Stimulated activated CD4-positive, alpha-beta T cell treated with anti-CD3 and anti-CD28 coated beads, Interleukin-1b, Interleukin-23, amount 100 ng/mL, for 1 hour (primary cell): ENCODE data around the gene RWDD3.

Experiments
- DNase-seq, 2 donors: peaks; one replicate each; pipeline ENCODE4 v3.0.0-alpha.2; 2020; ENCODE audit warnings: low read depth in 2 of 2

RWDD3 gene

GRCh38 chr1:95230256-95230655, 3.8 kb upstream of the RWDD3 start:
- no peak for DNase-seq

DNA sequence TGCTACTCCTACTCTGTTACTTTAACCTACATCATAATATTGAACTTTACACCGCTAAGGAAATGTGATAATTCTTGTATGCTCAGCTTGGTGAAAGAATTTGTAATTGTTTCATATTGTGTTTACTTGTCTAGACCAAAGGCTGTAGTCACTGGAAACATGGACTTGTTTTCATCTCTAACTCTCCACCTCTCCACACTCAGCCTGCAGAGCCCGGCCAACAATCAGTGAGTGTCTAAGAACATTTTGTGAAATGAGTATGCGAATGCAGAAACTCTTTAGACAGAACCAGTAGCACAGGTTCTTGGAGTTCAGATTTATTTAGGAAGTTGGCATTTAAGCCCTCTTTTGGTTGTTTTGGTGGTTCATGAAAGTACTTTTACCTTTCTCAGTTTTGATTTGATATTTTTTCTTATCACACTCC, 3.2 kb upstream of the RWDD3 start:
- no peak for DNase-seq

DNA sequence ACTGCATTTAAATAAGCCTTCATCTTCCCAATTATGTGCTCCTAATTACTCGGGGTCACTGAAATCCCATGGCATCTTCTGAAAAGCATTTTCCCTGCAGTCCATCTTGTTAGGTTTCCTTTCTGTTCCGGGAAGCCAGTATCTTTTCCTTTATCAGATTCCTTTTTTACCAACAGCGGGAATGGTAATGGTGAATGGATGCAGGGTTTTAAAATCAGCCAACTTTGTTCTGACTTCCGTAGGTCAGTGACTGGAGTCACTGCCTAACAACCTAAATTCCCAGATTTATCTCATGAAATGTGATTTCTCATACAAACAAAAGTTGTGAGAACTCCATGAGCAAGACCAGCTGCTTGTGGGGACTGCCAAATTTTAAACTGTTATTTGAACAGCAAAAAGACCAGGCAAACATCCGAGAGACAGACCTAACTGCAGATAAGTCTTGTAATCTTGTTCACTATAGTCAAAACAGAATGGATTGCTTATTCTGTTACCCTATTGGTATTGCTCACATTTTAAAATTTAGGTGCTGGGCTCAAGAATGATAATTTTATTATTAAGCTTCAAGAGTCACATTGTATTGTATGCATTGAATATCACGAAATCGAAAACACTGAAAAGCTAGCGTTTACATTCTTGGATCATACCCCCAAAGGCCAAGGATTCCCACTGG, 1.2 kb upstream of the RWDD3 start:
- no peak for DNase-seq

GRCh38 chr1:95233319-95233736, 682 bp upstream of the RWDD3 start:
- DNase-seq: peak in 1 of 2 donors; percentile 2

- no peak for DNase-seq
Measured at GRCh38 chr1:95236784-95237575, 3.0 kb downstream of the RWDD3 start.

- DNase-seq: no peak
Measured at GRCh38 chr1:95237981-95238703, 4.1 kb downstream of the RWDD3 start.

DNA sequence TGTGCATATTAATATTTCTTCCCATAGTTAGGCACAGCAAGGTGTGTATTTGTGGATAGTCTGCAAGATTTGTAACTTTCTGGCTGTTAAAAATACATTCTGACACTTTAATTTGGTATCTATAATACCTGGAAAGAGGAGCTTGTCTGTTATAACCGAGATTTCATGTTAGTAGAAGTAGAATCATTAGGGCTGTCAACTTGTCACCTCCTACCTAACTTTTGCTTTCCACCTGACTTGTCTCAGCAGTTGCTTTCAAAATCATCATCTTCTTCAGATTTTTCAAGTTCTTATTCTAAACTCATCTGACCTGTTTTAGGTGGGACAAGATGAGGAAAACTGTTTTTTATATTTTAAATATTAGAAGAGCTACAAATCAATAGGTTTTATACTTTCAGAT, 11.0 kb downstream of the RWDD3 start:
- DNase-seq: no peak

DNA sequence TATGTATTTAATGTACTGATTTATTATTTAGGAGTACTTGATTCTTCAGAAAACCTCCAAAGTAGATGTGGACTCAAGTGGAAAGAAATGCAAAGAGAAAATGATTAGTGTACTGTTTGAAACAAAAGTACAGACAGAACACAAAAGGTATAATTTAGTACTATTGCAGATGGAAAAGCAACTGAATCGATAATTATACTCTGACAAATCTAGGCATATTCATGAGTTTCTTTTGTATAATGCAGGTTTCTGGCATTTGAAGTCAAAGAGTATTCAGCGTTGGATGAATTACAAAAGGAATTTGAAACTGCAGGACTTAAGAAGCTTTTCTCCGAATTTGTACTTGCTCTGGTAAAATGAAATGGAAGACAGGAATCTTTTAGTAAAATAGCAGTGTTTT, 12.5 kb downstream of the RWDD3 start:
- DNase-seq: no peak

DNA sequence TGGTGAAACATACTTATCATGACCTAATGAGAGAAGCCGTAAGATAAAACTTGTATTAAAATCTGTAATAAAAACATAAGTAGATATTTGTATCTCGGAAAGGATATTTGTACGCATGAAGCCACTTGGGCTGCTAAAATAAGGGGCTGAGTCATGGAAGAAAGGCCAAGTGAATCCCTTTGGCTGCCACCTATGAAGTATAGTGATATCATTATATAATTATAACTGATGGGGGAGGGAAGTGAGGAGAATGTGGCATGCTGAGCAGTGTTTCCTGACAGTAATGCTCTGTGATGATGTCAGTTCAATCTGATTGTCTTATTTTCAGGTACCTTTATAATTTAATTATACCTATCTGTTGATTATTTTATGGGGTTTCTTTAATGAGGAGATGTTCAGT, 13.6 kb downstream of the RWDD3 start:
- DNase-seq: no peak

- no peak for DNase-seq
Measured at GRCh38 chr1:95249916-95250315, 15.9 kb downstream of the RWDD3 start.

- DNase-seq: no peak
Measured at GRCh38 chr1:95252422-95252821, 18.4 kb downstream of the RWDD3 start.

DNA sequence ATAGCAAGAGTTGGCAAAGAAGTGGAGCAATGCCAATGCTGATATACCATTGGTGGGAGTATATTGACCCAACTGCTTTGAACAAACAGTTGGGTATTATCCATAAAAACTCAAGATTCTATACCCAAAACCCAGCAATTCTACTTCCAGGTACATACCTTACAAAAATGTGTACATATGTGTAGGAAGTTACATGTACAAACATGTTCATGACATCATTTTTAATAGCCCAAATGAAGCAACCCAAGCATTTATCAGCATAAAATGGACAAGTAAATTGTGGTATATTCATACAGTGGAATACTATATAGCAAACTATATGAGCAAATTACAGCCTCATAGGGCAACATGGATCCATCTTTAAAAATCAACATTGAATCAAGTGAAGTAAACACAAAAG, 20.9 kb downstream of the RWDD3 start:
- no peak for DNase-seq

DNA sequence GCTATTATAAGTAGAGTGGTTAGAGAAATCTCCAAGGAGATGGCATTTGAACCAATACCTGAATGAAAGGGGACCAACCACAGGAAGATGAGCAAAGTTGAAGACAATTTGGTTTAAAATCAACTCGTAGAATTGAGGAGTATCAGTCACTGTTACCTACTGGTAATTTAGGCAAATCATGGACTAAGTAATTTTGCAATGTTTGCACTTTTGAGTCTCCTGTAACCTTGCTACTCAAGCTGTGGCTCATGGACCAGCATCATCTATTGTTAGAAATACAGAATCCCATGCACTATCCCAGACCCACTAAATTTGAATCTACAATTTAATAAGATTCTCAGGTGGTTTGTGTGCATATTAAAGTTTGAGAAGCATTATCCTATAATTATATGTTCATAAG, 21.8 kb downstream of the RWDD3 start:
- DNase-seq: no peak

GRCh38 chr1:95257758-95258157, 23.7 kb downstream of the RWDD3 start:
- DNase-seq: no peak

DNA sequence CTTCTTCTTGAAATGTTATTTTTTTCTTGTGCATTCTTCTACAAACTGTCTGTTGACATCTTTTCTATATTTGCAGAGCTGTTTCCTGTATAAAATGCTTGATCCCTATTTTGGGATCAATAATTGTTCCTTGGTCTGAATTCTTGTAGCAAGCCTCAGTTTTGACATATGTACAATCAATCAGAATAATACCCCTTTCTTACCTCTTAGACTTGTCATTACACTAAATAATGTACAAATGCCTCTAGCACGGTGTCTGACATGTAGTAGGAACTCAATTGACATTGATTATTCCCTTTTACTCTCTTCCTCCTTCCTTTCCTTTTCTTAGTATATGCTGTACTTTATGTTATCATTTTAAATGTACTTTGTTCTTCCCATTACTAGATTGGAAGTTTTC, 25.2 kb downstream of the RWDD3 start:
- DNase-seq: no peak

DNA sequence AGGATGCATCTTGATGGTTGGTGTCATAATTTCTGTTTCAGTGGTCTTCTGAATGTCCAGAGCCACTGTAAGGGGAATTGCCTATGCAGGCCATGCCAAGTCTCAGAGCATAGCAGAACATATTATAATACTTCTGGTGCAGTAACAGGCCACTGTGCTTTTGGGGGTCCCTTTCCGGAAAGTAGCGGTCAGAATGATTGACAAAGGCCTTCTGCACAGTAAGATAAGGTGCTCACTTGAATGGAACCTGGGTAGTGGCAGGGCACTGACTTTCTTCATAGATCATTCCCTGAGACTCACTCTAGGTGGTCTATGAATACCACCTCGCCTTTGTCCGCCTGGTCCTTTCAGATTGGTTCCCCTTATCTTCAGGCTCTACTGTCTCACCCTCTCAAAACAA, 28.9 kb downstream of the RWDD3 start:
- DNase-seq: no peak

GRCh38 chr1:95263450-95263849, 29.4 kb downstream of the RWDD3 start:
- no peak for DNase-seq

DNA sequence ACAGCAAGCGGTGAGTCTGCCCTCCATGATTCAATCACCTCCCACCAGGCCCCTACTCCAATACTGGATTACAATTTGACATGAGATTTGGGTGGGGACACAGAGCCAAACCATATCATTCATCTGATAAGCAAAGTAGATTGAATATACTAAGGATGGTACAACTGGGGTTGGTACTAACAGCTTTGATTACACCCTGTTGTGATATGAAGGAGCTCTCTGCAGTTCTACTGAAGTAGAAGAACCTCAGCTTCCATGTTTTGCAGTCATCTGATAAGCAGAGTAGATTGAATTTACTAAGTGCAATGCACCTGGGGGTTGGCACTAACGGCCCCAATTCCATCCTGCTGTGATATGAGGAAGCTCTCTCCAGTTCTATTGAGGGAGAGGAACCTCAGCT, 31.1 kb downstream of the RWDD3 start:
- DNase-seq: no peak

DNA sequence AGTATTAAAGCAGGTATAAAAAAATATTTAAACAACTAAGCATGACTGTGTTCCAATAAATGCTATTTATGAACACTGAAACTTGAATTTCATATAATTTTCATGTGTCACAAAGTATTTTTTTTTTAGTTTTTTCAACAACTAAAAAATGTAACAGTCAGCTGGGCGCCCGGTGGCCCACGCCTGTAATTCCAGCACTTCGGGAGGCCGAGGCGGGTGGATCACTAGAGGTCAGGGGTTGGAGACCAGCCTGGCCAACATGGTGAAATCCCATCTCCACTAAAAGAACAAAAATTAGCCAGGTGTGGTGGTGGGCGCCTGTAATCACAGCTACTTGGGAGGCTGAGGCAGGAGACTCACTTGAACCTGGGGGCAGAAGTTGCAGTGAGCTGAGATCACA, 42.4 kb downstream of the RWDD3 start:
- no peak for DNase-seq

DNA sequence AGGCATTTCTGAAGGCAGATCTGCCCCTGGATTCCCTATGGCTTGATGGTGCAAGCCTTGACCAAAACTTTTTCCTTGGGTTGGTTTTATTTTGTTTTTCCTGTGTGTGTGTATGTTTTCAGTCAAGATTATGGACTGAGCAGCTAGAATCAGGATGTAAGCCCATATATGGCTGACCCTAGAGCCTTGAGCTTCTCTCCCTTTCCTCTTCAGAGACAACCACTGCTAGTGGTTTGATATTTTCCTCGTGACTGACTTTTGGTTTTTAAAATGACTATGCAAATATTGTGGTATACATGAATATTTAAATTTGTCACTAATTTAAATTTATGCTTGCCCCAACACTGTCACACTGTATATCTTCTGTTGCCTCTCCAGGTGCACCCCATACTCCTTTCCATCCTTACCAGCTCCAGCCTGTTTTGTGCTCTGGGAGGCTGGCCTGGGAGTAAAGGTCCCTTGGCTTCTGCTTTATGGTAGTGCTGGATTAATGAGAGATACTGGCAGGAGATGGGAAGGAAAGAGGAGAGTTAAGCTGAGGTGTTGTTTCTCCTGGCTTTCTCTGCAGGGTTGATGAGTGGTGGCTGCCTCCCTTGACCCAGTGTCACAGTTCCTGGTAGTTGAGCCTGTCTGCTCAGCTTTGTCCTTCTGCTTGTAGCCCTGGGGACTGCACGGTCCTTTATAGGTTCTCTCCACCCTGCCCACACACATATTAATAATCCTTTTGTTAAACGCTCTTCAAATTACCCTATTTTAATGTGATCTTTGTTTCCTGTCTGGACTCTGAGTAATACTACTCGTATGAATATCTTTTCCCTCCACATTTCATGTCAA, 44.4 kb downstream of the RWDD3 start:
- DNase-seq: no peak

- DNase-seq: no peak
Measured at GRCh38 chr1:95281781-95282517, 47.9 kb downstream of the RWDD3 start.
